ENCODE results near the gene CCN6. TPM values are rescaled to one million over a fixed set of nuclear protein-coding genes. Genes with fewer than 3 reads are reported as not detected.
A peak's percentile ranks its signal among the peaks of the same experiment; 100 is the strongest.

CCN6 gene
- total and polyA plus RNA-seq, 5 donors: not detected

DNA sequence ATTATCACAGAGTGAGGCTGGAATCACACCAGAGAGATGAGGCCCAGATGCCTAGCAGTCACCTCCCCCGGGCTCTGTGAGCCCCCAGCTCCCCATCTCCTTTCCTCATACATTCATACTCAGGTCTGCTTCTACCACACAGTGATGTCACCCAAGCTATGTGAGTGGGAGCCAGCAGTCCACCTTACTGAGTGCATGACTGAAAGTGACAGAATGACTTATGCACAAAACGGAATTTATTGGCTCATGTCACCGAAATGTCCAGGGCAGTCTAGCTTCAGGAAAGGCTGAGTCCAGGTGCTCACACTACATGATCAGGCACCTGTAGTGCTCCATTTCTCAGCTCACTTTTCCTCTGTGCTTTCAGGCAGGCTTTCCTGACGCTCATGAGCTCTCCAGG is 36.7 kb upstream of the CCN6 start:
- ATAC-seq (no peak), DNase-seq (no peak)
- intact Hi-C loops (cut with DNase I): no loop called here
- Histone ChIP-seq H3K27me3 (ENCODE audit: control insufficient read depth, insufficient read depth) (no peaks in the 10 kb centered on the region), H3K27ac (ENCODE audit: low read length) (peak overlapping the region; percentile 12), H3K4me3 (ENCODE audit: low read length) (no peak overlapping the region), H3K4me1 (ENCODE audit: control insufficient read depth, insufficient read depth, low read length) (peaks cover 5% of the 10 kb centered on the region), H3K9me3 (ENCODE audit: control insufficient read depth, low read length) (no peaks in the 10 kb centered on the region)
- WGBS: 91% methylated on average over 4 of the region's 4 CpGs

DNA sequence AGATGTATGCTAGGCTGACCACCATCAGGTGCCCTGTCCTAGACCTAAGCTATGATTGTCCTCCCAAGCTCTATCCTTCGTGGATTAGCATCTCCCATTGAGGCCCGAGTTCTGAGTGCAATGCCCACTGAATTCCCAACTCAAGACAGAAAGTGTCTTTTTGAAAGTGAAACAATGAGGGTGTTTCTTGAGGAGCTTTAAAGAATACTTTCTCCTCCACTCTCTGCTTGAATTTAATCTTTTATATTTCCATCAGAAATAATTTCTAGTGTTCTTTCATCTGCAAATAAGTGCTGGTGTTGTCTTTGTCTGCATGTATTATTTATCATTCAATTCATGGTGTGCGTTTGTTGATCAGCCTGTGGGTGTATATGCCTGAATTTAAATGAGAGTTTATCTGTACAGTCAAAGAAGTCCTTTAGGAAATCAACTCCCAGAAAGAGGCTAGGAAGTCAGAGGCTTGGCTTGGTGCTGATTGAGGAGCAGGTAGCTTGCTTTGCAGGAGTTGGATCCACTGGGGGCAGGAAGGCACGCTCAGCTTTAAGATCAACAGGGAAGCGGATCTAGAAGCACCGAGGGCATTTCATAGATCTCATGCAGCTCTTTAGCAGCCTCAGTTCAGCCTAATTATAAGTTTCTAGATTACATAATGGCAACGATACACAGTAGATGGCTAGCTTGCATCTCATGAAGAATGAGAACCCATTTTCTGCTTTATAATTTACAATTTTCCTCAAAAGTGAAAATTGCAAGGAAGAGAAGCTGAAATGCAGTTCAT is 36.0 kb upstream of the CCN6 start:
- H3K9me3 ChIP-seq (ENCODE audit: control insufficient read depth, low read length): no peaks in the 10 kb centered on the region
- DNase-seq: no peak
- WGBS: 57% methylated on average over 7 of the region's 7 CpGs
- peak overlapping the region; percentile 21 for H3K27ac ChIP-seq (ENCODE audit: low read length)
- H3K27me3 ChIP-seq (ENCODE audit: control insufficient read depth, insufficient read depth): no peaks in the 10 kb centered on the region
- no peak for ATAC-seq
- intact Hi-C loops (cut with DNase I): no loop called here
- H3K4me3 ChIP-seq (ENCODE audit: low read length): no peak overlapping the region
- H3K4me1 ChIP-seq (ENCODE audit: control insufficient read depth, insufficient read depth, low read length): peaks cover 5% of the 10 kb centered on the region

DNA sequence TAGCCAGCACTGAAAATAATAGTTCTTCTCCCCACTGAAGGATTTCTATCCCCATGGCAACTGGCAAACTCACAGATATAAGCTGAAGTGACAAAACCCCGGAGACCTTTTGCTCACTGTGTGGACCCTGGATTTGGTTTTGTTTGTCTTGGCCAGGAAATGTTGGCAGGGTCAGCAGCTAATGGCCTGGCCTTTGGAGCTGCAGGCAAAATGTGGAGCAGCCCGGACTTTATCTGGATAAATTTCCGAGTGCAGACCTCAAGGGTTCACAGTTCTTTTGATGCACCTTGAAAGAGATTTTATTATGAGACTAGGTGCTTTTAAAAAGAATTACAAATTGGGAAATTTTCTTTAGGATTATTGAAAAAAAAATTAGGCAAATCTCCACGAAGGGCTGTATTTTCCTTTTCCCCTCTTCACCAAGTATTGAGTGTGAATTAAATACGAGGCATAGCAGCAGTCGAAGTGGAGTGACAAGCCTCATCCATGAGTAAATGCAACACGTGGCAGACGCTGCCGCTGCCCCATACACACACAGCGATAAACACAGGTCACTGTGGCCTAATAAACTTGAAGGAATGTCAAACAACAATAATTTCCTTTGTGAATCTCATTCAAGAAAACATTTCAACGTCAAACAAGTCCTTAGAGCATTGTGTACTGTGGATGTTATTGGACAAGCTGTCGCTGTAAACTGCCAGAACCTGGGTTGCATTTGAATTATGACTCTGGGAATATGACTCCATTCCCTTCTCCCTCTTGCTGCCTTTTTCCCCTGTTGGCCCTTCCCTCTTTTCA is 35.1 kb upstream of the CCN6 start:
- Histone ChIP-seq H3K9me3 (ENCODE audit: control insufficient read depth, low read length) (no peaks in the 10 kb centered on the region), H3K27ac (ENCODE audit: low read length) (peak overlapping the region; percentile 48), H3K4me3 (ENCODE audit: low read length) (no peak overlapping the region), H3K4me1 (ENCODE audit: control insufficient read depth, insufficient read depth, low read length) (peaks cover 5% of the 10 kb centered on the region), H3K27me3 (ENCODE audit: control insufficient read depth, insufficient read depth) (no peaks in the 10 kb centered on the region)
- WGBS: 34% methylated on average over 12 of the region's 12 CpGs
- intact Hi-C loops (cut with DNase I): no loop called here
- ATAC-seq: peak; percentile 91 to 94
- DNase-seq: peak; percentile 74 to 89 (median 84)

DNA sequence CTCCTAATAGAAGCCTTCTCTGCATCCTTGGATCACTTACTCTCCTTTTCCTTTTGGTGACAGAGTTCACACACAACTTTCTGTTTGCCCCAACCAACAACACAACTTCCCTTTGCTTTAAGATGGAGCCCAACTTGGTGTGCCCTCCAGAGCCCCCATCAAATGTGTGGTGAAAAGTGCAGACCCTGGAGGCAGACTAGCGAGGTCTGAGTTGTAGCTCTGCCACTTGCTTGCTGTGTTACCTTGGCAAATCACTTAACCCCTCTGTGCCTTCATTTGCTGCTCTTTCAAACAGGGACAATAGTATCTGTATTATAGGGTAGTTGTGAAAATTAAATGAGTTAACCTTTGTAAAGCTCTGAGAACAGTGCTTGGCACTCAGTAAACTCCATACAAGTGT is 34.3 kb upstream of the CCN6 start:
- Histone ChIP-seq H3K4me1 (ENCODE audit: control insufficient read depth, insufficient read depth, low read length) (peaks cover 5% of the 10 kb centered on the region), H3K4me3 (ENCODE audit: low read length) (no peak overlapping the region), H3K27me3 (ENCODE audit: control insufficient read depth, insufficient read depth) (no peaks in the 10 kb centered on the region), H3K27ac (ENCODE audit: low read length) (peak overlapping the region; percentile 92), H3K9me3 (ENCODE audit: control insufficient read depth, low read length) (no peaks in the 10 kb centered on the region)
- no peak for DNase-seq
- 38% methylated on average over 1 of the region's 1 CpG for WGBS
- no peak for ATAC-seq
- intact Hi-C loops (cut with DNase I): no loop called here

DNA sequence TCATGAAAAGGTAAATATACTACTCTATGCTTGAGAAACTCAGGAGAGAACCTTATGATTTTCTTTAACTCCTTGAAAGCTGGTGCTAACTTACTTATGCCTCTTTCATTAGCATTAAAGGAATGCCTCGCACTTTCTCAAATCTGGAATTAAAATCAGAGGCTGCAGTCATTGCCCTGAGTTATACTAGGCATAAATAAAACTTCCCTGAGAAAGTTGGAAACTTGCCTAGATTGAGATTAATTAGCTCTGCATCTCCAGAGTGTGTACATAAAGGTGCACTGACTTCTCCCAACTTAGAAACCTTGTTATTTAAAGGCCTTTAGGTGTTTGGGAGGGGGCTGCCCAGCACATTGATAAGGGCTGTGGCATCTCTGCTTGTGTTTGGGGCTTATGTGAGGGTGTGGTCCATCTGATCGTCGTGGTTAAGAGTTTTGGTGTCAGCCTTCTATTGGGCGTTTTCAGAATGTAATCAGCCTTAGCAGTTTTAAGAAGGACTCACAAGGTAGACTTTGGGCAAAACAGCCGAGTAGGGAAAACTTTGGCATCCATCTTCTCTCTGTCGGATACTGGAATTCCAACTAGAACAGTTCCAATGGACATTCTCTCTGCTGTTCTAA is 32.1 kb upstream of the CCN6 start:
- H3K27ac ChIP-seq (ENCODE audit: low read length): no peak overlapping the region
- peaks cover 3% of the 10 kb centered on the region for H3K4me1 ChIP-seq (ENCODE audit: control insufficient read depth, insufficient read depth, low read length)
- no peaks in the 10 kb centered on the region for H3K27me3 ChIP-seq (ENCODE audit: control insufficient read depth, insufficient read depth)
- 74% methylated on average over 6 of the region's 6 CpGs for WGBS
- H3K9me3 ChIP-seq (ENCODE audit: control insufficient read depth, low read length): no peaks in the 10 kb centered on the region
- DNase-seq (no peak), ATAC-seq (no peak)
- no peak overlapping the region for H3K4me3 ChIP-seq (ENCODE audit: low read length)
- intact Hi-C loops (cut with DNase I): no loop called here

DNA sequence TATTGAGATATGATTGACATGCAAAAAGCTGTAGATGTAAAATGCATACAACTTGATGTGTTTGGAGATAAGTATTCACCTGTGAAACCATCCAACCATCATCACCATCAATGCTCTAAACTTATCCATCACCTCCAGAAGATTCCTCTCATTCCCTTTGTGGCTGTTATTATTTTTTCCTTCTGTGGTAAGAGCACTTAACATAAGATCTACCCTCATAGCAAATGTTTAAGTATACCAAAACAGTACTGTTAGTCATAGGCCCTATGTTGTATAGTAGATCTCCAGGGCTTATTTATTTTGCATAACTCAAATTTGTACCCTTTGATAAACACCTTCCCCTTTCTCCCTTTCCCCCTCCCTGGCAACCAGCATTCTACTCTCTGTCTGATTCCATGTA is 31.2 kb upstream of the CCN6 start:
- H3K4me3 ChIP-seq (ENCODE audit: low read length): no peak overlapping the region
- H3K27ac ChIP-seq (ENCODE audit: low read length): no peak overlapping the region
- no peaks in the 10 kb centered on the region for H3K27me3 ChIP-seq (ENCODE audit: control insufficient read depth, insufficient read depth)
- intact Hi-C loops (cut with DNase I): no loop called here
- H3K9me3 ChIP-seq (ENCODE audit: control insufficient read depth, low read length): no peaks in the 10 kb centered on the region
- ATAC-seq: no peak
- peaks cover 3% of the 10 kb centered on the region for H3K4me1 ChIP-seq (ENCODE audit: control insufficient read depth, insufficient read depth, low read length)
- DNase-seq: no peak

DNA sequence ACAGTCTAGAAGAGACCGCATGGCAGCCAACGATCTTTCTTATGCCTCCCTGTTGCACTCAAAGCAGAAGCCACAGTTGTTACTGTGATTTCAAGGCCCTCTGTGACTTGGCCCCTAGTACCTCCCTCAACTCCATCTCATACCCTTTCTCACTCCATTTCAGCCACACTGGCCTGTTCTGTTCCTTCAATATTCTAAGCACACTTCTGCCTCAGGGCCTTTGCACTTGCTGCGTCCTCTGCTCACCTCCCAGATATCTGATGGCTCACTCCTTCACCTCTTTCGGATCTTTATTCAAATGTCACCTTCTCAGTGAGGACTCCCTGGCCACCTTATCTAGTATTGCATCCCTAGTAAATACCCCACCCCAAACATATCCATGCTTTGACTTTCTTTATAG is 29.4 kb upstream of the CCN6 start:
- H3K9me3 ChIP-seq (ENCODE audit: control insufficient read depth, low read length): no peaks in the 10 kb centered on the region
- H3K4me3 ChIP-seq (ENCODE audit: low read length): no peak overlapping the region
- 98% methylated on average over 4 of the region's 4 CpGs for WGBS
- H3K4me1 ChIP-seq (ENCODE audit: control insufficient read depth, insufficient read depth, low read length): no peaks in the 10 kb centered on the region
- ATAC-seq (no peak), DNase-seq (no peak)
- H3K27me3 ChIP-seq (ENCODE audit: control insufficient read depth, insufficient read depth): no peaks in the 10 kb centered on the region
- intact Hi-C loops (cut with DNase I): no loop called here
- no peak overlapping the region for H3K27ac ChIP-seq (ENCODE audit: low read length)

DNA sequence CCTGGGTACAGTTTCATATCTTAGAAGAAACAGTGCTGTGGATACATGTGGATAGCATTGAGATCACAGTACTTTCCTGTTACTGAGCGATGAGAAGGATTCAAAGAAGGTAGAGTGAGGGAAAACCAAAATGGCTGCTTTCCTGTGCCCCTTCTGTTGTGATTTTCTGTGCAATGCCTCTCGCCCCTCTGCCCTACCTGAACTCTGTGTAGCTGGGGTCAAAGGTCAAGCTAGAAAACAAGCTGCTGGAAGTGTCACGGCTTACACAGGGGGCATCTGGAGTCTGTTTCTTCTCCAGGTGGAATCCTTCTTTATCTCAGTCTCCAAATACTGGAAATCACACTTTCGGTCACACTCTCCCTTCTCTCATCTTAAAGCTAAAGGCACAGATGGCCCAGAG is 27.0 kb upstream of the CCN6 start:
- DNase-seq (no peak), ATAC-seq (no peak)
- H3K27me3 ChIP-seq (ENCODE audit: control insufficient read depth, insufficient read depth): no peaks in the 10 kb centered on the region
- intact Hi-C loops (cut with DNase I): no loop called here
- H3K4me1 ChIP-seq (ENCODE audit: control insufficient read depth, insufficient read depth, low read length): no peaks in the 10 kb centered on the region
- WGBS: 96% methylated on average over 4 of the region's 4 CpGs
- no peak overlapping the region for H3K4me3 ChIP-seq (ENCODE audit: low read length)
- H3K9me3 ChIP-seq (ENCODE audit: control insufficient read depth, low read length): no peaks in the 10 kb centered on the region
- H3K27ac ChIP-seq (ENCODE audit: low read length): no peak overlapping the region

DNA sequence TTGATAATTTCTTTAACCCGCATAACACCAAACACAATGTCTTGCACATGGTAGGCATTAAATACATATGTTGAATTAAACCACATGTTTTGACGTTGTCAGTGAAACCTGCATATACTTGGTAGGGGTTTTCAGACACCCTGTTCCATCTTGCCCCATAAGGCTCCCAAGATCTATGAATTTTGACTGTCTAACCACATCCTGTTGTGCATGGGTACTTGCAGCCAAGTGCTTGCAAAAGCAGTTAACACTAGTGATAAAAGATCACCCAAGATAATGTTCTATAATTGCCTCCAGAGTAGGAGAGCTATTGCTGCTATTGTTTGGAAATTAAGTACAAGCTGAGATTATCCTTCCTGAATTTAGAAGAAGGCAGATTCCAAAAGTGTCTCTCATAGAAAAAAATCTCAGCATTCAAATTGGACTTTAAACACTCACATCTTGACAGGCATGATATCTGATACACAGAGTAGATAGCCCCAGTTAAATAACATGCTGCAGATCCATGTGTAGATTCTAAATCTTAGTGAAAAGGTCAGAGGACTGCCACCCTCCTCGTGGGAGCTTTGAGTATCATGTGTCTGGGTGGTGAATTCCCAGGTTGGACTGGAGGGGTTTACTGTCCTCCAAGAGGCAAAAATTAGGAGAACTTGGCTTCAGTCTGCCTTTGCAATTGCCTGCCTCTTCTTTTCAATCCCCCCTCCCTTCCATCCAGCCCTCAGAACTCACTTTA is 25.8 kb upstream of the CCN6 start:
- no peaks in the 10 kb centered on the region for H3K4me1 ChIP-seq (ENCODE audit: control insufficient read depth, insufficient read depth, low read length)
- no peak for DNase-seq
- ATAC-seq: no peak
- no peak overlapping the region for H3K4me3 ChIP-seq (ENCODE audit: low read length)
- H3K27me3 ChIP-seq (ENCODE audit: control insufficient read depth, insufficient read depth): no peaks in the 10 kb centered on the region
- no peaks in the 10 kb centered on the region for H3K9me3 ChIP-seq (ENCODE audit: control insufficient read depth, low read length)
- intact Hi-C loops (cut with DNase I): no loop called here
- WGBS: 78% methylated on average over 3 of the region's 3 CpGs
- no peak overlapping the region for H3K27ac ChIP-seq (ENCODE audit: low read length)

DNA sequence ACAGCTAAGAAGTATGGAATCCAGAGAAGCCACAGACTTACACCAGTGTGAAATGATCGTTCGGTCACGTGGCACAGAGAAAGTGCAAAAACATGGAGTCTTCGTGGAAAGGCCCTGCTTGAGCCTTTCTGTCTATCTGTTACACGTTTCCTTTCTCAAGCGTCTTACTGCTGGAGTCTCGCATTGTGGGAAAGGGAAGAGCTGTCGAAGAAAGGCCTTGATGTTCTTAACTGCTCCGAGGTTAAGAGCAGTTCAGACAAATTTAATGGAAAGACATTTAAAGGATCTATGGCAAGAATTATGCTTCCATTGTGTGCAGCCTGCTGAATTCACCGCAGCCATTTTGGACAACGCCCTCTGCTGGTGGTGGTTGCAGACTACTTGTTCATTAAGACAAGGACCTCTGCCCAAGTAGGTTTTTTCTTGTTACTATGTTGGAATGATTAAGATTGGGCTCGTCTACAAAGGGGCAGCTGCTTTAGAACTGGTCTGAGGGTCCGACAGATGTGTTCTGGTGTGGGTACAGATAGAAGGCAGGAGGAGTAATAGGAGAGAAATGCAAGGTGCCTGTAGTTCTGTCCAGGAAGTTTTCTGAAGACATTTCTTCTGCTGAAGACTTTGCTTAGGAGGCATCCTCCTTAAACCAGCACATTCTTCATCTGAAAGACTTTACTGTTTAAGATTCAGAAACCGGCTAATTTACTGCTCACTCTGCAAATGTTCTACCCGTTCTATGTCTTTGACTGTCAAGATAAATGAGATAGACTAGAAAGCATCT is 24.7 kb upstream of the CCN6 start:
- DNase-seq (peak; percentile 60 to 87 (median 79)), ATAC-seq (peak in 1 of 2 donors; percentile 36)
- 79% methylated on average over 15 of the region's 15 CpGs for WGBS
- no peak overlapping the region for H3K4me3 ChIP-seq (ENCODE audit: low read length)
- H3K4me1 ChIP-seq (ENCODE audit: control insufficient read depth, insufficient read depth, low read length): no peaks in the 10 kb centered on the region
- no peaks in the 10 kb centered on the region for H3K27me3 ChIP-seq (ENCODE audit: control insufficient read depth, insufficient read depth)
- H3K27ac ChIP-seq (ENCODE audit: low read length): no peak overlapping the region
- intact Hi-C loops (cut with DNase I): no loop called here
- no peaks in the 10 kb centered on the region for H3K9me3 ChIP-seq (ENCODE audit: control insufficient read depth, low read length)
